MM.1S (cell line): ENCODE results near the gene MSL2.

ENCODE experiments used
- CTCF ChIP-seq: fragments of 300-600 bp; sonication (generic); IDR thresholded peaks from 2 replicates; pipeline ENCODE4 v1.5.1; 2016; ENCODE audit warnings: antibody characterized with exemption, low read length, mixed read lengths
- EZH2 ChIP-seq: fragments of 300-600 bp; sonication (generic); optimal IDR thresholded peaks from 2 replicates; pipeline ENCODE3; 2017; ENCODE audit warnings: low read depth, mild to moderate bottlenecking, antibody characterized with exemption, low read length, mixed read lengths
- EZH2phosphoT487 ChIP-seq: fragments of 300-600 bp; sonication (generic); IDR thresholded peaks from 2 replicates; pipeline ENCODE4 v1.6.1; 2018; ENCODE audit warnings: antibody characterized with exemption, low read length

- TF ChIP-seq EZH2 (no peak), CTCF (no peak), EZH2phosphoT487 (no peak)
Observed at GRCh38 chr3:136211547-136211946, 15.4 kb upstream of the MSL2 start.
